Uterus (tissue), 4 donors: ENCODE results near the gene PLEKHJ1. TPM values are rescaled to one million over a fixed set of nuclear protein-coding genes. Genes with fewer than 3 reads are reported as not detected.

Experiments used
- DNase-seq, 2 donors: peaks; one replicate each; pipeline ENCODE4 v3.0.0-alpha.2; 2019 to 2020
- H3K27ac ChIP-seq, 2 donors: fragments of 200-600 bp; sonication (generic); 1 replicate in 1 of 2; 2 replicates in 1 of 2; pipeline ENCODE4 v1.5.1; 2016 to 2018
- H3K27me3 ChIP-seq, 2 donors: fragments of 200-600 bp; sonication (generic); one replicate each; pipeline ENCODE4 v1.5.1; 2018 to 2019; ENCODE audit warnings: control low read depth in 1 of 2
- H3K36me3 ChIP-seq, 2 donors: fragments of 200-600 bp; sonication (generic); one replicate each; pipeline ENCODE4 v1.5.1; 2019; ENCODE audit warnings: control low read depth in 1 of 2
- H3K4me1 ChIP-seq, 2 donors: fragments of 200-600 bp; sonication (generic); one replicate each; pipeline ENCODE4 v1.5.1; 2018 to 2019; ENCODE audit warnings: control low read depth in 1 of 2
- H3K4me3 ChIP-seq, 2 donors: fragments of 200-600 bp; sonication (generic); 1 replicate in 1 of 2; 2 replicates in 1 of 2; pipeline ENCODE4 v1.5.1; 2018 to 2019; ENCODE audit warnings: mild to moderate bottlenecking in 1 of 2
- H3K9me3 ChIP-seq, 2 donors: fragments of 200-600 bp; sonication (generic); one replicate each; pipeline ENCODE4 v1.5.1; 2019; ENCODE audit warnings: control low read depth in 1 of 2
- POLR2A ChIP-seq, 2 donors: fragments of 450-650 bp; IDR thresholded peaks; one replicate each; pipeline ENCODE4 v1.6.1; 2016; ENCODE audit warnings: antibody characterized with exemption in 2 of 2, mild to moderate bottlenecking in 1 of 2, moderate library complexity in 1 of 2
- intact Hi-C: fragments of 100-400 bp; cut with DNase I; formaldehyde crosslinking; loops from one replicate; pipeline ENCODE4 v1.15.1; 2023; ENCODE audit warnings: low total_unique reads
- total RNA-seq, 4 donors: library from RNA; depleted of rRNA in 3 of 4; stranded (reverse); fragments of >200 nt in 3 of 4; gene quantifications; one replicate each; pipeline versions ENCODE4 v1.1.0 to v1.2.4, GENCODE V29; 2014 to 2023
- TF ChIP-seq, protein P1 (sequence below), 4 experiments: fragments of 200-600 bp in 2 of 4; fragments of 450-650 bp in 2 of 4; sonication (generic) in 2 of 4; IDR thresholded peaks; one replicate each; pipeline ENCODE4 v1.5.1; 2016 to 2019; ENCODE audit warnings: antibody characterized with exemption in 4 of 4, mild to moderate bottlenecking in 2 of 4, moderate library complexity in 1 of 4
- donor health status: DM: yes; HTN: yes; CAD: no.

Gene PLEKHJ1
- total RNA-seq, 4 donors from 2014 or later, result 5.9 to 56.7 (median 30.1) TPM

DNA sequence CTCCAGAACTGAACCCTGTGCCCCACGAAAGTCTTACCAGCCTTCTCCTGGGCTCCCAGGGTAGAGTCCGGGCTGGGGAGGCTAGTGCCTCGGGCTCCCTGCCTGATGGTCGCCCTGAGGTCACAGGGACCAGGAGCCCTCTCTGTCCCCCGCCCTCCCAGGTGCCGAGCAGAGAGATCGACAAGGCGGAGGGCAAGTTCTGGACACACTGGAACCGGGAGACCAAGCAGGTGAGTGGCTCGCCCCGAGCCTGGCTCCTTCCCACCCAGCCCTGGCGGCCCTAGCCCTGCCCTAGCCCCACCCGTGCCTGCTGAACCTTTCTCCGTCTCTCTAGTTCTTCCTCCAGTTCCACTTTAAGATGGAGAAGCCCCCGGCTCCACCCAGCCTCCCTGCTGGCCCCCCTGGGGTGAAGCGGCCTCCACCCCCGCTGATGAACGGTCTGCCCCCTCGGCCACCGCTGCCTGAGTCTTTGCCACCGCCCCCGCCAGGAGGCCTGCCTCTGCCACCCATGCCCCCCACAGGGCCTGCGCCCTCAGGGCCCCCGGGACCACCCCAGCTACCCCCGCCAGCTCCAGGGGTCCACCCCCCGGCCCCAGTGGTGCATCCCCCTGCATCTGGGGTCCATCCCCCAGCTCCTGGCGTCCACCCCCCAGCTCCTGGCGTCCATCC, 11.4 kb upstream of the PLEKHJ1 start:
- intact Hi-C loops, result no loop called here
- peaks cover 0 to 19% of the 10 kb centered on the region in 2 donors for H3K4me1 ChIP-seq

DNA sequence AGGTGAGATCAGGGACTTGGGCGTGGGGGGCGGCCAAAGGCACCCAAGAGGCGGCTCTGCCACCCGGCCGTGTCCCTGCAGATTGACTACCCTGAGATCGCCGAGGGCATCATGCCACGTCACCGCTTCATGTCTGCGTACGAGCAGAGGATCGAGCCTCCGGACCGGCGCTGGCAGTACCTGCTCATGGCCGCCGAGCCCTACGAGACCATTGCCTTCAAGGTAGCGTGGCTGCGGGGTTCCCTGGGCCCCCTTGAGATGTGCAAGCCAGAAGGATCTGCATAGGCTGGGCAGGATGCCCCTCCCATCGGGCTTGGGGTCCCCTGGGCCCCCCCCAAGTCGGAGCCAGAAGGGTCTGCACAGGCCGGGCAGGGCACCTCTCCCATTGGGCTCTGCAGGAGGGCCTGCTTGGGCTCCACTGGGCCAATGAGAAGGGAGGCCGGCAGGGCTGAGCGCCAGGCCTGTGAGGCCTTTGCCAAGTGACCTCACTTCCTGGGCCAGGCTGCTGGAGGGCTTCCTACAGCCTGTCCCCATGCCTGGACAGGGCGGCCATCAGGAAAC, 10.8 kb upstream of the PLEKHJ1 start:
- Histone ChIP-seq H3K27me3 (peaks cover 0 to 15% of the 10 kb centered on the region in 2 donors), H3K36me3 (no peaks in the 10 kb centered on the region), H3K4me3 (no peak overlapping the region), H3K9me3 (no peaks in the 10 kb centered on the region), H3K4me1 (peaks cover 0 to 13% of the 10 kb centered on the region in 2 donors), H3K27ac (no peak overlapping the region)
- intact Hi-C loops, result no loop called here
- TF ChIP-seq, protein P1, sequence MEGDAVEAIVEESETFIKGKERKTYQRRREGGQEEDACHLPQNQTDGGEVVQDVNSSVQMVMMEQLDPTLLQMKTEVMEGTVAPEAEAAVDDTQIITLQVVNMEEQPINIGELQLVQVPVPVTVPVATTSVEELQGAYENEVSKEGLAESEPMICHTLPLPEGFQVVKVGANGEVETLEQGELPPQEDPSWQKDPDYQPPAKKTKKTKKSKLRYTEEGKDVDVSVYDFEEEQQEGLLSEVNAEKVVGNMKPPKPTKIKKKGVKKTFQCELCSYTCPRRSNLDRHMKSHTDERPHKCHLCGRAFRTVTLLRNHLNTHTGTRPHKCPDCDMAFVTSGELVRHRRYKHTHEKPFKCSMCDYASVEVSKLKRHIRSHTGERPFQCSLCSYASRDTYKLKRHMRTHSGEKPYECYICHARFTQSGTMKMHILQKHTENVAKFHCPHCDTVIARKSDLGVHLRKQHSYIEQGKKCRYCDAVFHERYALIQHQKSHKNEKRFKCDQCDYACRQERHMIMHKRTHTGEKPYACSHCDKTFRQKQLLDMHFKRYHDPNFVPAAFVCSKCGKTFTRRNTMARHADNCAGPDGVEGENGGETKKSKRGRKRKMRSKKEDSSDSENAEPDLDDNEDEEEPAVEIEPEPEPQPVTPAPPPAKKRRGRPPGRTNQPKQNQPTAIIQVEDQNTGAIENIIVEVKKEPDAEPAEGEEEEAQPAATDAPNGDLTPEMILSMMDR (IDR thresholded peaks at IDR 0.05), result no peak
- TF ChIP-seq POLR2A (IDR thresholded peaks at IDR 0.05), result no peak
- DNase-seq, result peak in 1 of 2 donors; percentile 60

More for the DNA sequence above, 11.4 kb upstream of the PLEKHJ1 start:
- DNase-seq, result no peak
- Histone ChIP-seq H3K36me3 (no peaks in the 10 kb centered on the region), H3K27me3 (peaks cover 0 to 22% of the 10 kb centered on the region in 2 donors), H3K9me3 (no peaks in the 10 kb centered on the region), H3K27ac (no peak overlapping the region), H3K4me3 (no peak overlapping the region)
- no peak for TF ChIP-seq POLR2A (IDR thresholded peaks at IDR 0.05)
- TF ChIP-seq, protein P1 (IDR thresholded peaks at IDR 0.05), result no peak

DNA sequence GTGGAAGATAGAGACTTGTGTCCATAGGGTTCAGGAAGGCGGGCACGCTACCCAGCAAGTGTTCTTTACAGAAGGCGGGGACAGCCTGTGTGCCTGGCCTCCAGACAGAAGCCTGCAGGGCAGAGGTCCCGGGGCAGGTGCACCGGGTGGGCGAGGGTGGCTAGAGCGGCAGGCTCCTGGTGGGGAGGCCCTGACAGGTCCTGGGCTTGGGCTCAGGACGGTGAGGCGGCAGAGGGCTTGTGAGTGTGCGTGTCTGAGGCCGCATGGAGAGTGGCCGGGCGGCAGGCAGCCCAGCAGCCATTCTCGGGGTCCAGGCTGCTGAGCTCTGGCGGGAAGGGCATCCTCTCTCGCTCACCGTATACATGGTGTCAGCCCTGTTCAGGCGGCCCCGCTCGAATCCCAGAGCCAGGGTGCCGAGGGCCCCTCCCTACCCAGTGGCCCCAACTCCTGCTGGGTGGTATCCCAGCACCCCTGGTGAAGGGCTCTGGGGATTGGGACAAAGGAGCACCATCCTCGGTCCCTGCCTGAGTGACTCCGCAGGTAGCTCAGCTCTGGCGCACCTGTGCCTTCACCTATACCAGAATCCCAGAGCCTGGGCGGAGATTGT, 10.0 kb upstream of the PLEKHJ1 start:
- Histone ChIP-seq H3K4me3 (no peak overlapping the region), H3K27ac (no peak overlapping the region), H3K36me3 (no peaks in the 10 kb centered on the region), H3K4me1 (peaks cover 0 to 11% of the 10 kb centered on the region in 2 donors), H3K27me3 (peaks cover 0 to 10% of the 10 kb centered on the region in 2 donors), H3K9me3 (no peaks in the 10 kb centered on the region)
- no peak for DNase-seq
- intact Hi-C loops, result no loop called here
- TF ChIP-seq, protein P1 (IDR thresholded peaks at IDR 0.05), result no peak
- no peak for TF ChIP-seq POLR2A (IDR thresholded peaks at IDR 0.05)

DNA sequence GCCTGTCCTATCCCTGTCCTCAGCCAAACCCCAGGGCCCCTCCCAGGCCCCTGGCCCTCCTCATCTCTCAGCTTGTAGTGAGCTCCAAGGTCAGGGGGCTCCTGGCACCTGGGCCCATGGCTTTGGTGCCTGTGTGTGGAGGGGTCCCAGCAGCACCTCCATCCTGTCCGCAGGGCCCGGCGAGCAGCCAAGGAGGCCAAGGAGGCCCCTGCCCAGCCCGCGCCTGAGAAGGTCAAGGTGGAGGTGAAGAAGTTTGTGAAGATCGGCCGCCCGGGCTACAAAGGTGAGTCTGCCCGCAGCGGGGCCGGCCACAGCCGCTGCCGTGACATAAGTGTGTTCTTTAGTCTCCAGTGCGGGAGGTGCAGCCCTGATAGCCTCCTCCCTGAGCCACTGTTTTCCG, 9.1 kb upstream of the PLEKHJ1 start:
- H3K27me3 ChIP-seq, result peaks cover 0 to 2% of the 10 kb centered on the region in 2 donors
- no peaks in the 10 kb centered on the region for H3K36me3 ChIP-seq
- DNase-seq, result no peak
- H3K9me3 ChIP-seq, result no peaks in the 10 kb centered on the region
- H3K4me3 ChIP-seq, result no peak overlapping the region
- intact Hi-C loops, result no loop called here
- H3K27ac ChIP-seq, result no peak overlapping the region
- H3K4me1 ChIP-seq, result peaks cover 0 to 13% of the 10 kb centered on the region in 2 donors
- TF ChIP-seq POLR2A (IDR thresholded peaks at IDR 0.05), result no peak
- TF ChIP-seq, protein P1 (IDR thresholded peaks at IDR 0.05), result no peak

DNA sequence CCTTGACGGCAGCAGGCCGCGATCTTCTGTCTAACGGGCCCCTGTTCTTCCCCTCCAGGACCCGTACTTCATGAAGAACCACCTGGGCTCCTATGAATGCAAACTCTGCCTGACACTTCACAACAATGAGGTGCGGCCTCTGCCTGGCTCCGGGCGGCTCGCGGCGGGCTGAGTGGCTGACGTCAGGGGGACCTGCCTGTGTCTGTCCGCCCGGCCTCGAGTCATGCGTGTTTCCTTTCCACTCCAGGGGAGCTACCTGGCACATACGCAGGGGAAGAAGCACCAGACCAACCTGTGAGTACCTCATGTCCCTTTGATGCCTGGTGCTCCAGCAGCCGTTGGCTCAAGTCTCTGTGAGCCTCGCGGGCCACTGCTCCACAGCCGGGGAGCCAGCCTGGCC, 8.4 kb upstream of the PLEKHJ1 start:
- no peak for DNase-seq
- Histone ChIP-seq H3K4me1 (peaks cover 2 to 17% of the 10 kb centered on the region in 2 donors), H3K9me3 (no peaks in the 10 kb centered on the region), H3K36me3 (no peaks in the 10 kb centered on the region), H3K27me3 (no peaks in the 10 kb centered on the region), H3K4me3 (no peak overlapping the region), H3K27ac (no peak overlapping the region)
- intact Hi-C loops, result no loop called here
- TF ChIP-seq POLR2A (IDR thresholded peaks at IDR 0.05), result no peak
- TF ChIP-seq, protein P1 (IDR thresholded peaks at IDR 0.05), result no peak
